Stimulated activated naive B cell treated with anti-CD40 and anti-IgM and Interleukin-4, amounts not matched to agents 10 μg/mL and 1 μg/mL and 100 μg/mL, for 72 hours (primary cell): ENCODE results near the gene BANK1.

Source experiments
- ATAC-seq, 2 donors: fragments of 150-1000 bp; cut with Tn5 transposase; replicated peaks; 2 replicates each; pipeline ENCODE4 v1.10.0; 2021; ENCODE audit warnings: moderate library complexity in 1 of 2
- DNase-seq: peaks from one replicate; pipeline ENCODE4 v3.0.0; 2021
- H3K27ac Mint-ChIP-seq: one replicate; pipeline ENCODE4 v1.8.0; 2022; ENCODE audit warnings: mild to moderate bottlenecking, mixed read lengths
- H3K27me3 Mint-ChIP-seq, 2 donors: one replicate each; pipeline ENCODE4 v1.8.0; 2022; ENCODE audit warnings: mixed read lengths in 2 of 2
- H3K36me3 Mint-ChIP-seq, 2 donors: one replicate each; pipeline ENCODE4 v1.8.0; 2022; ENCODE audit warnings: mixed read lengths in 2 of 2, mild to moderate bottlenecking in 1 of 2
- H3K4me1 Mint-ChIP-seq, 2 donors: one replicate each; pipeline ENCODE4 v1.8.0; 2022; ENCODE audit warnings: mixed read lengths in 2 of 2, mild to moderate bottlenecking in 1 of 2
- H3K4me3 Mint-ChIP-seq, 2 donors: one replicate each; pipeline ENCODE4 v1.8.0; 2022; ENCODE audit warnings: mild to moderate bottlenecking in 2 of 2, mixed read lengths in 2 of 2, moderate library complexity in 1 of 2
- H3K9me3 Mint-ChIP-seq, 2 donors: one replicate each; pipeline ENCODE4 v1.8.0; 2022; ENCODE audit warnings: mixed read lengths in 2 of 2, mild to moderate bottlenecking in 1 of 2

Gene BANK1

DNA sequence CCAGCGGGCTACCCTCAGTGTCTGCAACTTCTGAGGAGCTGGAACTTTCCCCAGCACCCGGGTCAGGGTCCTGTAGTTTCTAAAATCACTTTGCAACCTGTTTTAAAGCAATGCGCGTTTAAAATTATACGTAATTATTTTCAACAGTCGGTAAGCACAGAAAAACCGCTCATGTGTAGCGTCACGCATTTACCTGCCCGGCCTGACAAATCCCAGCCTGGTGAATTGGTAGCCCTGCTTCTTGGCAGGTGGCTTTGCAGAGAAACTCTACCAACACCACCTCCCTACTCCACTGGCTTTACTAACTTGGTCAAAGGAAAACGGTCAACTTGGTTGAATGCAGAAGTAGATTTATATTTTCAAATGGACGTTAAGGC, 640 bp downstream of the BANK1 start:
- Mint-ChIP-seq H3K27ac (peak overlapping the region; percentile 96), H3K4me3 (peak overlapping the region; percentile 91 to 94)

DNA sequence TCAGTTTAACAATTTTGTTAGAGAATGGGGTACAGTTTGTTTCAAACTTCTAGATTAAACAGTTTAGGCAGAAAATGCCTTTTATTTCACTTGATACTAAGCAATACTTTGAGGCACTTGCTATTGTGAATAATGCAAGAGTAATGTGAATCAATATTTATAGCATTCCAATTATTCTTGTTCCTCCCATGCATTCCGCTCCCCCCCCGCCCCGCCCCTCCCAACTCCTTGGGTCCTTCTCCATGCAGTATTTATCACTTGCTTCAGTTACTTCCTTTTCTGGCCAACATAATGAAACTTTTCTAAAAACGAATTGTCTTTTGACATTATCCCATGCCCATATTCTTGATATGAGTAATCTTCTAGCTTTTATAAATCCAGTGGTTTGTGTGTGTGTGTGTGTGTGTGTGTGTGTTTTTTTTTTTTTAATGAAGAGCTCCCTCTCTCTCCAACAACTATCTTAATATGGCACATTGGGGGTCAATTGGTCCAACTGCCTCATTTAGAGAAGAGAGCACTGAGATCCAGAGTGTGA, 1.6 kb downstream of the BANK1 start:
- peak overlapping the region; percentile 72 for H3K27ac Mint-ChIP-seq
- no peaks in the 10 kb centered on the region for H3K27me3 Mint-ChIP-seq
- peaks cover 2% of the 10 kb centered on the region in 2 donors for H3K9me3 Mint-ChIP-seq
- ATAC-seq = peak; percentile 39 to 49
- H3K4me1 Mint-ChIP-seq = peaks cover 33 to 61% of the 10 kb centered on the region in 2 donors
- peaks cover 3% of the 10 kb centered on the region in 2 donors for H3K36me3 Mint-ChIP-seq
- peak overlapping the region; percentile 80 to 81 for H3K4me3 Mint-ChIP-seq
- DNase-seq = no peak

More for the DNA sequence above, 640 bp downstream of the BANK1 start:
- peaks cover 4 to 5% of the 10 kb centered on the region in 2 donors for H3K9me3 Mint-ChIP-seq
- ATAC-seq = peak; percentile 20 to 25
- no peaks in the 10 kb centered on the region for H3K27me3 Mint-ChIP-seq
- peaks cover 3 to 4% of the 10 kb centered on the region in 2 donors for H3K36me3 Mint-ChIP-seq
- H3K4me1 Mint-ChIP-seq = peaks cover 31 to 55% of the 10 kb centered on the region in 2 donors
- no peak for DNase-seq

- DNase-seq = no peak
- H3K4me3 Mint-ChIP-seq = peak overlapping the region; percentile 71 to 73
- peaks cover 36 to 63% of the 10 kb centered on the region in 2 donors for H3K4me1 Mint-ChIP-seq
- no peaks in the 10 kb centered on the region for H3K27me3 Mint-ChIP-seq
- H3K9me3 Mint-ChIP-seq = peaks cover 7 to 9% of the 10 kb centered on the region in 2 donors
- H3K27ac Mint-ChIP-seq = peak overlapping the region; percentile 95
- peaks cover 11 to 12% of the 10 kb centered on the region in 2 donors for H3K36me3 Mint-ChIP-seq
- ATAC-seq = peak in 1 of 2 donors; percentile 38
These were observed 2.9 kb downstream of the BANK1 start for GRCh38 chr4:101793397-101793796.

DNA sequence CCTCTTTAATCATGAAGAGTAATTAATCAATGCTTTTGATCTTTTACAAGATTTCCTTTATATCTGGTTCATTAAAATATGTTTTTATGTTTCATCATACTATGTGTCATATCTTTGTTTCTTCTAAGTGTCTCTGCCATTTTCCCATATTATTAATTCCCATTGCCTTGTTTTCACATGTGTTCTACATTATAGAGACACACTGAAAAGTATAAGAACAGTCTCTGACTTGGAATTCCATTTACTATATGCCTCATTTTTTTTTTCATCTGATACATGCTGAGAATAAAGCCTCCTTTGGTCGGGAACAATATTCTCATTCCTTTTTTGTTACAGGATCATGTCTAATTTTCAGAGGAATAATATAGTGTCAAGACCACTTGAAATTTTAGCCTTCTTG, 4.3 kb downstream of the BANK1 start:
- Mint-ChIP-seq H3K36me3 (peaks cover 19 to 21% of the 10 kb centered on the region in 2 donors), H3K4me1 (peaks cover 35 to 67% of the 10 kb centered on the region in 2 donors), H3K27me3 (no peaks in the 10 kb centered on the region), H3K4me3 (peak overlapping the region; percentile 46 to 47), H3K27ac (peak overlapping the region; percentile 84), H3K9me3 (peaks cover 9% of the 10 kb centered on the region in 2 donors)
- ATAC-seq = no peak
- DNase-seq = no peak

- peaks cover 23 to 27% of the 10 kb centered on the region in 2 donors for H3K36me3 Mint-ChIP-seq
These were observed 5.2 kb downstream of the BANK1 start for GRCh38 chr4:101795704-101796103.

GRCh38 chr4:101801958-101802357, 11.4 kb downstream of the BANK1 start:
- Mint-ChIP-seq H3K4me3 (peak overlapping the region; percentile 78 to 82), H3K27me3 (no peaks in the 10 kb centered on the region), H3K36me3 (peaks cover 31 to 45% of the 10 kb centered on the region in 2 donors), H3K4me1 (peaks cover 34 to 65% of the 10 kb centered on the region in 2 donors), H3K27ac (peak overlapping the region; percentile 92), H3K9me3 (peaks cover 15 to 17% of the 10 kb centered on the region in 2 donors)
- peak; percentile 57 to 66 for ATAC-seq
- no peak for DNase-seq

More at GRCh38 chr4:101795704-101796103, 5.2 kb downstream of the BANK1 start:
- Mint-ChIP-seq H3K27ac (peak overlapping the region; percentile 89), H3K27me3 (no peaks in the 10 kb centered on the region), H3K4me1 (peaks cover 36 to 69% of the 10 kb centered on the region in 2 donors), H3K9me3 (peaks cover 9 to 12% of the 10 kb centered on the region in 2 donors), H3K4me3 (peak overlapping the region; percentile 55 to 57)
- DNase-seq = no peak
- no peak for ATAC-seq

GRCh38 chr4:101806914-101807313, 16.4 kb downstream of the BANK1 start:
- peak overlapping the region; percentile 98 for H3K27ac Mint-ChIP-seq
- DNase-seq = peak; percentile 77
- peak; percentile 91 to 96 for ATAC-seq
- H3K4me3 Mint-ChIP-seq = peak overlapping the region; percentile 78 to 79
- H3K27me3 Mint-ChIP-seq = no peaks in the 10 kb centered on the region
- H3K9me3 Mint-ChIP-seq = peaks cover 3 to 12% of the 10 kb centered on the region in 2 donors
- peaks cover 19 to 34% of the 10 kb centered on the region in 2 donors for H3K36me3 Mint-ChIP-seq
- peaks cover 33 to 69% of the 10 kb centered on the region in 2 donors for H3K4me1 Mint-ChIP-seq

GRCh38 chr4:101807351-101807750, 16.8 kb downstream of the BANK1 start:
- H3K4me1 Mint-ChIP-seq = peaks cover 29 to 65% of the 10 kb centered on the region in 2 donors
- H3K27ac Mint-ChIP-seq = peak overlapping the region; percentile 98

DNA sequence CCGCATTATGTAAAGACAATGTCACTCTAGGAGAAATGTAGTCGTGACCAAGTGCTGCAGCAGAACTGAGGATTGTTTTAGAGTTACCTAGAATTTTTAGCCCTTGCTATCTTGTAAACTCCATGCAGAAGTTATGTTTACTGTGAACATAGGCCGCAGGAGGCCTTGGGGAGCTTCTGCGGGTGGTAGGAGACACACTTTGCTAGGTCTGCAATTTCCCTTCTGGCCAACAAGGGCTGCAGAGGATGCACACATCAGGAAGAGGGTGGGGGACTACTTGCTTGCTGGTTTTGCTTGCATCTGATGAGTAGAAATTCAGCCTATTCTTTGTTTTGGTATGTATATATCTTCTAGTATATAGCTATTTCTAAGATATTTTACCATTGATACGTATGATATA, 23.1 kb downstream of the BANK1 start:
- H3K27ac Mint-ChIP-seq = peak overlapping the region; percentile 84
- DNase-seq = peak; percentile 76
- peak overlapping the region; percentile 74 to 76 for H3K4me3 Mint-ChIP-seq
- peaks cover 0 to under 1% of the 10 kb centered on the region in 2 donors for H3K9me3 Mint-ChIP-seq
- no peaks in the 10 kb centered on the region for H3K27me3 Mint-ChIP-seq
- H3K36me3 Mint-ChIP-seq = peaks cover 10 to 28% of the 10 kb centered on the region in 2 donors
- peak; percentile 99 for ATAC-seq
- H3K4me1 Mint-ChIP-seq = peaks cover 25 to 54% of the 10 kb centered on the region in 2 donors

More at GRCh38 chr4:101807351-101807750, 16.8 kb downstream of the BANK1 start:
- peaks cover 19 to 34% of the 10 kb centered on the region in 2 donors for H3K36me3 Mint-ChIP-seq
- no peaks in the 10 kb centered on the region for H3K27me3 Mint-ChIP-seq
- peak; percentile 52 to 53 for ATAC-seq
- peaks cover 3 to 12% of the 10 kb centered on the region in 2 donors for H3K9me3 Mint-ChIP-seq
- H3K4me3 Mint-ChIP-seq = peak overlapping the region; percentile 78 to 79
- DNase-seq = no peak

DNA sequence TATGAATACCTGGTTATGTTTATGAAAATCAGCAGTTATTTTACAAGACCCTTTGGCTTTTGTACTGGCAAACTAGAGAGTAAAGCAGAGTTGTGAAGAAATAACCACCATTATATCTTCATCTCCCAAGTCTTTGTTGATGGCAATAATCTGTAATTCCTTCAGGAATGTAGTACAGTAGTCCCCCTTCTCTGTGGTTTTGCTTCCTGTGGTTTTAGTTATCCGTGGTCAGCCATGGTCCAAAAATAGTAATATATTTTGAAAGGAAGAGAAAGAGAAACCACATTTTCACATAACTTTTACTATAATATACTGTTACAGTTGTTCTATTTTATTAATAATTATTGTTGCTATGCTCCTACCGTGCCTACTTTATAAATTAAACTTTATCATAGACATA, 27.8 kb downstream of the BANK1 start:
- peak overlapping the region; percentile 67 for H3K27ac Mint-ChIP-seq
- no peak for DNase-seq
- H3K9me3 Mint-ChIP-seq = peaks cover 13 to 17% of the 10 kb centered on the region in 2 donors
- peaks cover 30 to 70% of the 10 kb centered on the region in 2 donors for H3K4me1 Mint-ChIP-seq
- no peak for ATAC-seq
- no peaks in the 10 kb centered on the region for H3K27me3 Mint-ChIP-seq
- H3K4me3 Mint-ChIP-seq = peak overlapping the region; percentile 42 to 62
- peaks cover 26 to 40% of the 10 kb centered on the region in 2 donors for H3K36me3 Mint-ChIP-seq

DNA sequence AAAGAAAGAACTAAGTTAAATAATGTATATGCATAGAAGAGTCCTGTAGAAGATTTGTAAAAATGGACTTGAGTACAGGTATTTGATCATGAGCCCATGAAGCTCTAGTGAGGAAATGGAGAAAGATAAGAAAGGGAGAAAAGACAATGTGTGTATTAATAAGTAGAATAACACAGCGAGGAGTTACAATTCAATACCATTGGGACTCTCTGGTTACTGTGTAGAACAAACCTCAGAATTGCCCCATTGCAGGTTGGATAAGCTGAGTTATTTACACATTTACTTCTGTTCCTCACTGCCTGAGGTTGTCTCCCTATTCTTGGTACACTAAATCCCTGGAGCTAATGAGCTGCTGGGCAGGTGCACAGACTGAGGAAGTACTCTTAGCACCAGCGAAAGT, 33.3 kb downstream of the BANK1 start:
- Mint-ChIP-seq H3K9me3 (peaks cover 13 to 17% of the 10 kb centered on the region in 2 donors), H3K27ac (peak overlapping the region; percentile 56), H3K4me1 (peaks cover 22 to 60% of the 10 kb centered on the region in 2 donors), H3K4me3 (peak overlapping the region; percentile 1 to 53), H3K36me3 (peaks cover 26 to 28% of the 10 kb centered on the region in 2 donors), H3K27me3 (no peaks in the 10 kb centered on the region)
- peak; percentile 69 to 77 for ATAC-seq
- DNase-seq = no peak

- DNase-seq (no peak), ATAC-seq (no peak)
- H3K27me3 Mint-ChIP-seq = no peaks in the 10 kb centered on the region
- peak overlapping the region; percentile 56 for H3K27ac Mint-ChIP-seq
- H3K4me3 Mint-ChIP-seq = peak overlapping the region; percentile 1 to 14
- peaks cover 13 to 17% of the 10 kb centered on the region in 2 donors for H3K9me3 Mint-ChIP-seq
- H3K36me3 Mint-ChIP-seq = peaks cover 29 to 33% of the 10 kb centered on the region in 2 donors
- H3K4me1 Mint-ChIP-seq = peaks cover 22 to 53% of the 10 kb centered on the region in 2 donors
These were observed 34.0 kb downstream of the BANK1 start for GRCh38 chr4:101824500-101824899.

DNA sequence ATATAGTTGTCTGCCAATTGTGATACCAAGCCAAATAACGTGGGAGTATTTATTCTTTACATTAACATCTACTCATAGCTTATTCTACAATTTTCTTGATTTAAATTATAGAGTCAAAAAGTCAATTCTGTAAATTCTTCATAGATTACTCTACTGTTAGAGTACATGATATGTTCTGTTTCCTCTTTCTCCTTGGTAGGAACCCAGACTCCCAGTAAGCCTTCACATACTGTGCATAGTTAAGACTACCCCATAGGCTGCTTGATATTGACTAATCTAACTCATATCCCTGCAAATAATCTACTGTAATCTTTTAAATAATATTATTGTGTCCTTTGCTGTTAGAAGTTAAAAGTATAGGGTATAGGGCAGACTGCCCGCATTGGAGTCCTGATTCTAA, 35.4 kb downstream of the BANK1 start:
- Mint-ChIP-seq H3K4me3 (no peak overlapping the region), H3K27ac (peak overlapping the region; percentile 60), H3K4me1 (peaks cover 18 to 45% of the 10 kb centered on the region in 2 donors), H3K36me3 (peaks cover 21 to 28% of the 10 kb centered on the region in 2 donors), H3K27me3 (no peaks in the 10 kb centered on the region), H3K9me3 (peaks cover 8 to 13% of the 10 kb centered on the region in 2 donors)
- peak; percentile 63 to 64 for ATAC-seq
- DNase-seq = no peak

DNA sequence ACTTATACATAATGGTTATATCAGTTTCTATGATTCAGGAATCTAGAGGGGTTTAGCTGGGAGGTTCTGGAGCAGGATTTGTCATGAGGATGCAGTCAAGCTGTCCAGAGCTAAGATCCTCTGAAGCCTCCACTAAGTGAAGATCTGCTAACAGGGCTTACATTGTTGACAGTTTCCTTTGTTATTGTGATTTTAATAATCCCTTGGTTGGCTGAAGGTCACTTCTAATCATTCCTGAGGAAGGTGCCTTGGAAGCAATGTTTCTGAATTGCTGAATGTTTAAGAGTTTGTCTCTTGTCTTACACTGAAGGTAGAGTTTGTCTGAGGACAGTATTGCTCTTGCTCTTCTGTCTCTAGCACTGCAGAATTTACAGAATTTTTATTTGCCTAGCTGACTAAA, 41.3 kb downstream of the BANK1 start:
- Mint-ChIP-seq H3K36me3 (peaks cover 38 to 54% of the 10 kb centered on the region in 2 donors), H3K27ac (peak overlapping the region; percentile 75), H3K27me3 (no peaks in the 10 kb centered on the region), H3K9me3 (peaks cover 0 to 1% of the 10 kb centered on the region in 2 donors), H3K4me3 (peak overlapping the region in 1 of 2 donors; percentile 9), H3K4me1 (peaks cover 39 to 63% of the 10 kb centered on the region in 2 donors)
- no peak for DNase-seq
- ATAC-seq = peak in 1 of 2 donors; percentile 30

DNA sequence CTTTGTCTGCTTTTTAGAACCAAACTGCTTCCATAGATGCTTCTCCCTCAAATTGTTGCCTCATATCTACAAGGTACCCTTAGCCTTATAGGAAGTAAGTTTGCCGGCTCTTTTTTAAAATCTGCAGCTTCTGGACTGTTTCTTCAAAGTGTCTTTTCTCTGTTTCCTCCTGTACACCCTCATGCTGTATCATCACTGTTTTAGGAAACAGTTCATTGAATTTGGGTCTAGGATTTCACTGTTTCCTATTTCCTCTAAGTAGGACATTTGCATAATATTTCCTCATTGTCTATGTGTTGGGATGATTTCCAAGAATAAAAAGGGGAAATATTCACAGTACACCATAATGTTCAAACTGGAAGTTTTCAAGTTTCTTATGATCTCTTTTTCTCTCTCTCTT, 43.0 kb downstream of the BANK1 start:
- H3K36me3 Mint-ChIP-seq = peaks cover 41 to 64% of the 10 kb centered on the region in 2 donors
- no peaks in the 10 kb centered on the region for H3K27me3 Mint-ChIP-seq
- H3K27ac Mint-ChIP-seq = peak overlapping the region; percentile 75
- peak overlapping the region; percentile 47 to 59 for H3K4me3 Mint-ChIP-seq
- ATAC-seq (no peak), DNase-seq (no peak)
- H3K4me1 Mint-ChIP-seq = peaks cover 42 to 71% of the 10 kb centered on the region in 2 donors
- peaks cover 0 to 1% of the 10 kb centered on the region in 2 donors for H3K9me3 Mint-ChIP-seq
